Calu3 (cell line): ENCODE results near the gene BCAN. TPM values are rescaled to one million over a fixed set of nuclear protein-coding genes. Genes with fewer than 3 reads are reported as not detected.
A peak's percentile ranks its signal among the peaks of the same experiment; 100 is the strongest.

Experiments used
- Bru-seq: library from RNA; stranded (reverse); fragments of 400-500 nt; gene quantifications from one replicate; lab custom pipeline; 2021; lab: Mats Ljungman, UMichigan
- BruChase-seq, 2 experiments: library from RNA; stranded (reverse); fragments of 400-500 nt; gene quantifications; one replicate each; lab custom pipeline; 2021; lab: Mats Ljungman, UMichigan
- BruUV-seq: library from RNA; stranded (reverse); fragments of 400-500 nt; replicated peaks from 2 replicates; lab custom pipeline; 2021; lab: Mats Ljungman, UMichigan
- CTCF ChIA-PET: fragments of 300-600 bp; sonication (Branson Sonifier 250); formaldehyde crosslinking; loops from one replicate; lab custom pipeline; 2022; ENCODE audit warnings: antibody characterized with exemption; lab: Charles Lee
- DNase-seq: peaks from one replicate; pipeline ENCODE4 v3.0.0; 2022
- H3K27ac Mint-ChIP-seq: one replicate; pipeline ENCODE4 v1.8.0; 2022; ENCODE audit warnings: mixed read lengths; ENCODE audit not compliant: unreplicated experiment
- H3K27me3 Mint-ChIP-seq: one replicate; pipeline ENCODE4 v1.8.0; 2022; ENCODE audit warnings: mixed read lengths; ENCODE audit not compliant: unreplicated experiment
- H3K36me3 Mint-ChIP-seq: one replicate; pipeline ENCODE4 v1.8.0; 2022; ENCODE audit warnings: mild to moderate bottlenecking, moderate library complexity, mixed read lengths; ENCODE audit not compliant: insufficient read depth, unreplicated experiment
- H3K4me1 Mint-ChIP-seq: one replicate; pipeline ENCODE4 v1.8.0; 2022; ENCODE audit warnings: mild to moderate bottlenecking, low read depth, mixed read lengths; ENCODE audit not compliant: unreplicated experiment
- H3K4me3 Mint-ChIP-seq: one replicate; pipeline ENCODE4 v1.8.0; 2022; ENCODE audit warnings: mild to moderate bottlenecking, low read depth, moderate library complexity, mixed read lengths; ENCODE audit not compliant: unreplicated experiment
- H3K9me3 Mint-ChIP-seq: one replicate; pipeline ENCODE4 v1.8.0; 2022; ENCODE audit warnings: low read depth, mixed read lengths; ENCODE audit not compliant: unreplicated experiment
- intact Hi-C: fragments of 100-400 bp; cut with micrococcal nuclease; formaldehyde crosslinking; loops from one replicate; pipeline ENCODE4 v1.10.0; 2022; ENCODE audit not compliant: unreplicated experiment
- long read RNA-seq: library from polyadenylated mRNA; stranded (forward); transcript quantifications from one replicate; pipeline ENCODE4 v2.0.0, GENCODE V29; 2022
- total RNA-seq: library from RNA; stranded (reverse); gene quantifications from 2 replicates; pipeline ENCODE4 v1.2.3, GENCODE V29; 2022
- TF ChIP-seq, protein P1 (sequence below): fragments of 200-600 bp; IDR thresholded peaks from one replicate; pipeline ENCODE4 v1.8.0; 2022; ENCODE audit warnings: antibody characterized with exemption; ENCODE audit not compliant: unreplicated experiment

The BCAN gene, protein sequence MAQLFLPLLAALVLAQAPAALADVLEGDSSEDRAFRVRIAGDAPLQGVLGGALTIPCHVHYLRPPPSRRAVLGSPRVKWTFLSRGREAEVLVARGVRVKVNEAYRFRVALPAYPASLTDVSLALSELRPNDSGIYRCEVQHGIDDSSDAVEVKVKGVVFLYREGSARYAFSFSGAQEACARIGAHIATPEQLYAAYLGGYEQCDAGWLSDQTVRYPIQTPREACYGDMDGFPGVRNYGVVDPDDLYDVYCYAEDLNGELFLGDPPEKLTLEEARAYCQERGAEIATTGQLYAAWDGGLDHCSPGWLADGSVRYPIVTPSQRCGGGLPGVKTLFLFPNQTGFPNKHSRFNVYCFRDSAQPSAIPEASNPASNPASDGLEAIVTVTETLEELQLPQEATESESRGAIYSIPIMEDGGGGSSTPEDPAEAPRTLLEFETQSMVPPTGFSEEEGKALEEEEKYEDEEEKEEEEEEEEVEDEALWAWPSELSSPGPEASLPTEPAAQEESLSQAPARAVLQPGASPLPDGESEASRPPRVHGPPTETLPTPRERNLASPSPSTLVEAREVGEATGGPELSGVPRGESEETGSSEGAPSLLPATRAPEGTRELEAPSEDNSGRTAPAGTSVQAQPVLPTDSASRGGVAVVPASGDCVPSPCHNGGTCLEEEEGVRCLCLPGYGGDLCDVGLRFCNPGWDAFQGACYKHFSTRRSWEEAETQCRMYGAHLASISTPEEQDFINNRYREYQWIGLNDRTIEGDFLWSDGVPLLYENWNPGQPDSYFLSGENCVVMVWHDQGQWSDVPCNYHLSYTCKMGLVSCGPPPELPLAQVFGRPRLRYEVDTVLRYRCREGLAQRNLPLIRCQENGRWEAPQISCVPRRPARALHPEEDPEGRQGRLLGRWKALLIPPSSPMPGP
- not detected in 2 replicates for total RNA-seq
- Bru-seq, nascent RNA = percentile 5 among the genes with signal in this experiment
- BruChase-seq, experiment 1, labeled RNA remaining after a 6-hour chase = percentile 10 among the genes with signal in this experiment
- percentile 5 among the genes with signal in this experiment for BruChase-seq, experiment 2, labeled RNA remaining after a 2-hour chase
- long read RNA-seq = 0 reads

DNA sequence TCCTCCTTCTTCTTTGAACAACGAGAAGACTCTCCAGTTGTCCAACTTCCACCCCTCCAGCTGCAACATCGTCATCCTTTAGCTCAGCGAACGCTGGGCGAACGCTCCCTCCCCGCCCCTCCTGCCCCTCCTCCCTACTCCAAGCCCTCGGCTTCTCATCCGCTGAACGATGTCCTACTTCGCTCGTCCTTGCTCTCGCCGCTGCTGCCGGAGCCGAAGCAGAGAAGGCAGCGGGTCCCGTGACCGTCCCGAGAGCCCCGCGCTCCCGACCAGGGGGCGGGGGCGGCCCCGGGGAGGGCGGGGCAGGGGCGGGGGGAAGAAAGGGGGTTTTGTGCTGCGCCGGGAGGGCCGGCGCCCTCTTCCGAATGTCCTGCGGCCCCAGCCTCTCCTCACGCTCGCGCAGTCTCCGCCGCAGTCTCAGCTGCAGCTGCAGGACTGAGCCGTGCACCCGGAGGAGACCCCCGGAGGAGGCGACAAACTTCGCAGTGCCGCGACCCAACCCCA is at the start of gene BCAN:
BCAN (plus strand) TSS at position 357 of the 504 bp plus-strand sequence. CDS start 3,938 bp downstream, outside the sequence.
- no peak for DNase-seq
- H3K4me1 Mint-ChIP-seq = no peaks in the 10 kb centered on the region
- TF ChIP-seq, protein P1, sequence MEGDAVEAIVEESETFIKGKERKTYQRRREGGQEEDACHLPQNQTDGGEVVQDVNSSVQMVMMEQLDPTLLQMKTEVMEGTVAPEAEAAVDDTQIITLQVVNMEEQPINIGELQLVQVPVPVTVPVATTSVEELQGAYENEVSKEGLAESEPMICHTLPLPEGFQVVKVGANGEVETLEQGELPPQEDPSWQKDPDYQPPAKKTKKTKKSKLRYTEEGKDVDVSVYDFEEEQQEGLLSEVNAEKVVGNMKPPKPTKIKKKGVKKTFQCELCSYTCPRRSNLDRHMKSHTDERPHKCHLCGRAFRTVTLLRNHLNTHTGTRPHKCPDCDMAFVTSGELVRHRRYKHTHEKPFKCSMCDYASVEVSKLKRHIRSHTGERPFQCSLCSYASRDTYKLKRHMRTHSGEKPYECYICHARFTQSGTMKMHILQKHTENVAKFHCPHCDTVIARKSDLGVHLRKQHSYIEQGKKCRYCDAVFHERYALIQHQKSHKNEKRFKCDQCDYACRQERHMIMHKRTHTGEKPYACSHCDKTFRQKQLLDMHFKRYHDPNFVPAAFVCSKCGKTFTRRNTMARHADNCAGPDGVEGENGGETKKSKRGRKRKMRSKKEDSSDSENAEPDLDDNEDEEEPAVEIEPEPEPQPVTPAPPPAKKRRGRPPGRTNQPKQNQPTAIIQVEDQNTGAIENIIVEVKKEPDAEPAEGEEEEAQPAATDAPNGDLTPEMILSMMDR = no peak
- H3K9me3 Mint-ChIP-seq = no peaks in the 10 kb centered on the region
- intact Hi-C loops = no loop called here
- BruUV-seq = no TSS peak
- H3K4me3 Mint-ChIP-seq = no peak within 1 kb of the TSS
- no peaks in the 10 kb centered on the region for H3K27me3 Mint-ChIP-seq
- H3K36me3 Mint-ChIP-seq = peaks cover 77% of the 10 kb centered on the region
- CTCF ChIA-PET = no interaction called here
- peak within 1 kb of the TSS; percentile 17 for H3K27ac Mint-ChIP-seq

DNA sequence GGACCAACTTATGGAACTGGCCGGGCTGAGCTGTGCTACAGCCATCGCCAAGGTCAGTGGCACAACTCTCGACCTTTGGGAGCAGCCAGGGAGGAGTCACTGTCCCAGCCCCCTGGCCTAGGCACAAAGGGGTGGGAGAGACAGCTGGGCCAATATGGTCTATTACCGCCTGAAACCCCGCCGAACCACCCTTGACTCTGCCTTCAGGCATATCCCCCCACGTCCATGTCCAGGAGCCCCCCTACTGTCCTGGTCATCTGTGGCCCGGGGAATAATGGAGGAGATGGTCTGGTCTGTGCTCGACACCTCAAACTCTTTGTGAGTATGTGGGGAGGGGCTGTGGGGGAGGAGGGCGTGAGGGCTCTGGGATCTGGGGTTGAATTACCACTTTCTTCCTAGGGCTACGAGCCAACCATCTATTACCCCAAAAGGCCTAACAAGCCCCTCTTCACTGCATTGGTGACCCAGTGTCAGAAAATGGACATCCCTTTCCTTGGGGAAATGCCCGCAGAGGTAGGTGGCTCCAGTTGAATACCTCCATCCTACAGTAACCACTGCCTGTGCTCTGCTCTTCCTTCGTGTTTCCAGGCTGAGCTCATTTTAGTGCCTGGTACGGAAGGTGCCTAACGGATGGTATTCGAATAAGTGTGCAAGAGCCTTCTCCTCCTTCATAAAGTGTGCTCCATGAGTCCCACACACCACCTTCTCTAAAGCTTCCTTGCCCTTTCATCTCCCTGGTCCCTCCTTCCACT is 49.6 kb upstream of the BCAN start:
- CTCF ChIA-PET = interaction anchor here (0.5 to 2.2 kb wide), 7 partner anchors 7 to 206 kb away, joined by 3 to 10 read pairs (median 5); partner anchors contain the start of gene GPATCH4
- Mint-ChIP-seq H3K9me3 (no peaks in the 10 kb centered on the region), H3K27me3 (no peaks in the 10 kb centered on the region), H3K27ac (peak overlapping the region; percentile 59), H3K4me3 (peak overlapping the region; percentile 76), H3K4me1 (peaks cover 6% of the 10 kb centered on the region), H3K36me3 (peaks cover 40% of the 10 kb centered on the region)
- no peak for DNase-seq
- intact Hi-C loops = no loop called here
- TF ChIP-seq, protein P1 = no peak
- BruUV-seq = no TSS peak

DNA sequence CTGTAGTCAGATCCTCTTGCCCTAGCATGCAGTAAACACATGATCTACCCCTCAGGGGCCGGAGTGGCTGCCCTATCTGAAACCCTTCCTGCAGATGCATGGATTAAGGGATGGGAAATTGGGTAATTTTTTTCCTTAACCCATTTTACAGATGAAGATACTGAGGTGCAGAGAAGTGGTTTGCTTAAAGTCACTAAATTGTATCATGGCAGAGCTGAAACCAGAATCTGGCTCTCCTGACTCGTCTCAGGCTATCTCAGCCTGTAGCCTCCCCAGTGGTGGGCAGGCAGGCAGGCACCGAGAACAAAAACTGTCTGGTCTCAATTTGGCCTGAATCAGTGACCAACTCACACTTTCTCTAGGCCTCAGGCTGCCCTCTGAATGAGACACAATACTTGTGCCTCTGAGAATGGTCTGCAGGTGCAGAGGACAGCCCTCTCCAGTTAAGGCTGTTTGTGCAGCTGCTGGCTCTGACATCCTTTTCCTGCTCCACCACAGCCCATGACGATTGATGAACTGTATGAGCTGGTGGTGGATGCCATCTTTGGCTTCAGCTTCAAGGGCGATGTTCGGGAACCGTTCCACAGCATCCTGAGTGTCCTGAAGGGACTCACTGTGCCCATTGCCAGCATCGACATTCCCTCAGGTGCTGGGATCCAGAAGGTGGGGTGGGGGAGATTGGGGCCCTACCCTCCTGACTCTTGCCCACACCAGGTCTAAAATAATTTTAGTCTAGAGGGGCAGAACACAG is 48.8 kb upstream of the BCAN start:
- H3K27me3 Mint-ChIP-seq = no peaks in the 10 kb centered on the region
- H3K4me1 Mint-ChIP-seq = peaks cover 6% of the 10 kb centered on the region
- H3K36me3 Mint-ChIP-seq = peaks cover 40% of the 10 kb centered on the region
- TSS peak; percentile 44 for BruUV-seq
- H3K4me3 Mint-ChIP-seq = peak overlapping the region; percentile 76
- intact Hi-C loops = no loop called here
- DNase-seq = no peak
- peak overlapping the region; percentile 59 for H3K27ac Mint-ChIP-seq
- no peaks in the 10 kb centered on the region for H3K9me3 Mint-ChIP-seq
- TF ChIP-seq, protein P1 = no peak
- CTCF ChIA-PET = interaction anchor here (1.2 to 2.2 kb wide), 2 partner anchors 15 to 207 kb away, joined by 5 read pairs; no protein-coding TSS in a partner anchor
